HG02852 (cell line): Measurements from ENCODE around the gene SMIM41.

ENCODE experiments used
- ATAC-seq: cut with Tn5 transposase; IDR thresholded peaks from one replicate; pipeline ENCODE4 v1.9.1; 2021; ENCODE audit warnings: mild to moderate bottlenecking, moderate library complexity; ENCODE audit not compliant: unreplicated experiment

Gene SMIM41

GRCh38 chr12:52145228-52146088 lies 66.0 kb downstream of the SMIM41 start:
- ATAC-seq = no peak

DNA sequence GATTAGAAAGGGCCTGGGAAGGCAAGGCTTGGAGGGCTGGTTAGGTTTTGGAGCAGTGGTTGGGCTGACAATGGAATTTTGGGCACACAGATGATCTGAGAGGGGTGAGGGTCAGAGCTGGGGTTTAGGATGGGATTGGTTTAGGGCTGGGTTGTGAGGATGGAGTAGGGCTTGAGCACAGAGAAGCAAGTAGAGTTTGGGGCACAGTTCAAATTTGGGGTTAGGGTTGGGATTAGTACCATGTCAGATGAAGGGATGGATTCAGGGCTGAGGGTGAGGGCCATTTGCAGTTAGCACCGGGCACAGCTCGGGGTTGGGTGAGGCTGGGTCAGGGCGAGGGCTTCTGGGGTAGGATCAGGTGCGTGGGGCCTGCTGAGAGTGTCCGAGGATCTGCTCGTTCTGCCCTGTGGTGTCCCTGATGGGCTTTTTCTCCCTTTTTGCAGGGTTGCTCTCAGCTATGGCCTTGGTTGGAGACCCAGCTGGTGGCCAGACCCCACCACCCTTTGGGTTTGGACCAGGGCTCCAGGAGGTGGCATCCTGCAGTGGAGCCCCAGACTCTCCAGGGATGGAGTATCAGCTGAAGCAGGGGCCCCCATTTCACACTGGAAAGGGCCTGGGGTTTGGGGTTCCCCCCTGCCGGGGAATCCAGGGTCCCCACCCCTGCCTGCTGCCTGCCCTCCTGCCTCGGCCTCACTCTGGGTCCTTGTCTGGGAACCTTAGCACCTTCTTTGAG lies 66.8 kb downstream of the SMIM41 start:
- no peak for ATAC-seq

DNA sequence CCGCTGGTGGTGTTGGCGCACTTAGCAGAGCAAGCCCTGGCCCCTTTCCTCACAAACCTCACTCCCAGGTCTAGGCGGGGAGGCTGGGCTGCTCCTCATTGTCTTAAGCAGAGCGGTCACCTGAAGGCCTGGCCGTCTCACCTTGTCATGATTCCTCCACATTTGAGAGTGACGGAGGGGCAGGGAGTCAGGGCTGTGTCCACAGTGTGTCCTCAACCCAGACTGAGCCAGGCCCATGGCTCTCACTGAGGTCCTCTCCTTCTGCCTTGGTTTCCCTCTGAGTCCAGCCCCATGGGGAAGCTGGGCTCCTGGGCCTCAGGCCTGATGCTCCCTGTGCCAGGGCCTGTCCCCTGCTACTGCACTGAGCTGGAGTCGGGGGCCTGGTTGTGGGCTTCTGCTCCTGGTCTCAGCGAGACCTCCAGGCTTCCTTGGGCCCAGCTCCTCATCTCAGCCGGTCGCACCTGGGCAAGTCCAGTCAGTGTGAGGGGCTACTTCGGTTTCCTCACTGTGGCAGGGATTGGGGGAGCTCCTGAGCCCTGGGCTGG lies 67.4 kb downstream of the SMIM41 start:
- no peak for ATAC-seq

DNA sequence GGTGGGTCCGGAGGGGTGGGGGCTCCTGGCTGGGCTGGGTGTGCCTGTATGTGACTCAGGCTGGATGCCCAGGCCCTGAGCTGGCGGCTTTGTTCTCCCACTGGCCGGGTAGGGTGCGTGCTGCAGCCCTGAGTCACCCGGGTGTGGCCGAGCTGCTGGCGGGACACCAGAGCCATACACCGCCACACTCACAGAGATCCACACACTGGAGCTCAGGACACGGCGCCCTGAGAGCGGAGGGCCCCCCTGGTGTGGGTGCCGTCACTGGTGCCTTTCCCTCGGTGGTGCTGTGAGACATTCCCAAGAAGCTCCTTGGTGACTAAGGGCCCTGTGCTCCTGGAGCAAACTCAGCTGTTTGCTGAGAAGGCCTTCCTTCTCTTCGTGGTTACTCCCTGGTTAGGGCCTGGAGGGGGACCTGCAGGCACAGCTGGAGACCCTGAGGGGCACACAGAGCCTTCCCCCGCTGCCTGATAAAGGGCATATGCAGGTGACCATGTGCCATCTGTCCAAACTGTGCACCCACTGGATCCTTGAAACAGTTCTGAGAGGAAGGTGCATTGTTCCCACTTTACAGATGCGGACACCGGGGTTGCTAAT lies 68.0 kb downstream of the SMIM41 start:
- no peak for ATAC-seq

- no peak for ATAC-seq
Observed at GRCh38 chr12:52147964-52148463, 68.5 kb downstream of the SMIM41 start.

DNA sequence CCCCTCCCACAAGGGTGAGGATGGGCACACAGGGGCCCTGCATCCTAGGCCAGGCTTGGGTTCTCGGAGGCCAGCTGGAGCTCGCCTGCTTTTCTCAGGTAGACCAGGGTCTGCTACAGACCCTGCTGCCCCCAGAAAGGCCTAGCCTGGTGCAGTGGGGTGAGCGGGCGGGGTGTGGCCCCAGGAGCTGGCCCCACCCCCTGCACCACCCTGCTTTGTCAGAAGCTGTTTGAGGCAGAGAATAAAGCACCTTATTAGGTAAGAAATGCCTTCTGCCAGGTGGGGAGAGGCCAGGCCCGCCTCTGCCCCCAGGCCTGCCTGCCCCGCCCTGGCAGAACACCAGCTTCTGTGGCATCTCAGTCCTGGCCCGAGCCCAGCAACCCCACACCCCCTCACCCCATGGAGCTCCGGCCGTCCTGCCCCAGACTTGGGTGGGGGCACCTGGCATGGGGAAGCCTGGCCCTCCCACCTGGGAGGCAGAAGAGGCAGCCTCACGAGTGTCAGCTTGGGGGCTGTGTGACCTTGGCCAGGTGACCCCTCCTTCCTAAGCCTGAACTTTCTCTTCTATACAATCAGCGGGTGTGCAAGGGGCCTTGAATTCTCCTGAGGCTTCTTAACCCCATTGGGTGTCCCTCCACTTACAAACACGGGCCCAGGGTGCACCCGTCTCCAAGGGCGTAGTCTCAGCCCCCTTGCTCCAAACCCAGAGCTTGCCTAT lies 69.1 kb downstream of the SMIM41 start:
- ATAC-seq = no peak

- ATAC-seq = no peak
Observed at GRCh38 chr12:52149182-52149641, 69.7 kb downstream of the SMIM41 start.

DNA sequence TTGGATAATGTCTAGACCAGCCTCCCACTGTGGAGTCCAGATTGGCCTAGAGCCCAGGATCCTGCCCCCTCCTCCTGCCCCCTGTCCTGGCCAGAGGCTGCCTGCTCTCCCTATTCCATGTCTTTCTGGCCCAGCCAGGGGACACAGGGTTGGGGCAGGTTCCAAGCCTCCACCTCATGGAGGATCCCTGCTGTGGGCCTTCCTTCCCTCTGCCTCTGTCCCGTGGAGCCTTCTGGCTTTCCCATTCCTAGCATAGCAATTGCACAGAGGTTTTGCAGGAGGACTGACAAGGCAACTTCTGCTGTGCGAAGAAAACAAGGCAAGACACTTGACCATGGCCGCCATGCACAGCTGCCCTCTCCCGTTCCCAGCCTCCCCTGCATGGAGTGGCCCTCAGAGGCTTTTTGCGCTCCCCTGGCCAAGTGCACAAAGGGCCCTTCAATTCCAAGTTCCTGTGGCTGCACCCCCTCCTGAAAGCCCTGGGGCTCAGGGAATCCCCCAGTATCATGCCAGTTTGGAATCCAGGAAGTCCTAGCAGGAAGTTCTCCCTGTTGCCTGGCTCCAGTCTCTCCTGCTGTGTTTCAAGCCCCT lies 70.2 kb downstream of the SMIM41 start:
- no peak for ATAC-seq

DNA sequence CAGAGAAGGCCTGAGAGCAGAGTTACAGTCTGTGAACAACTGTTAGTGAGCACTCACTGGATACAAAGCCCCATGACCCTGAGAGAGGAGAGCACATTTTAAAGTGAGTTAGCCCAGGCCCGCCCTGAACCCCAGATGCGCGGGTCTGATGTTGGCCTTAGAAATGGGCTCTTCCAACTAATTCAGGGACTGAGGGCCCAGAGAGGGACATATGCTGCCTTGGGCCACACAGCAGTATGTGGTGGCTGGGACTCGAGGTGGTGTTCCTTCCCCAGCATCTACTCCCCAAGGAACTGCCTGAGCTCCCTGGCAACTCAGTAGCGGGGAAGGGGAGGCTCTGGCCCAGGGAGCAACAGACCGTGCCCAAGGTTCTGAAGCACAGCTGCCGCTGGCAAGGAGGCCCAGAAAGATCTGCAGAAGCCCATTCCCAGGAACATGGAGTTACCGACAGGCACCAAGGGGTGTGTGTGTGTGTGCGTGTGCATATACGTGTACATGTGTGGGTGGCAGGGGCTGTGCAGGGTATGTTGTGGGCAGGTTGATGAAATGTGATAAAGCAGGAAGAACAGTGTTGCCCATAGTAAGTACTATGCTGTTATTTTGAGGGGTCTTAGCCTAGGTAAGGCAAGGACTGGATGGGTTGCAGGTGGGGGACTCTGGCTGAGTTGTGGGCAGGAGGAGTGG lies 71.8 kb downstream of the SMIM41 start:
- no peak for ATAC-seq

DNA sequence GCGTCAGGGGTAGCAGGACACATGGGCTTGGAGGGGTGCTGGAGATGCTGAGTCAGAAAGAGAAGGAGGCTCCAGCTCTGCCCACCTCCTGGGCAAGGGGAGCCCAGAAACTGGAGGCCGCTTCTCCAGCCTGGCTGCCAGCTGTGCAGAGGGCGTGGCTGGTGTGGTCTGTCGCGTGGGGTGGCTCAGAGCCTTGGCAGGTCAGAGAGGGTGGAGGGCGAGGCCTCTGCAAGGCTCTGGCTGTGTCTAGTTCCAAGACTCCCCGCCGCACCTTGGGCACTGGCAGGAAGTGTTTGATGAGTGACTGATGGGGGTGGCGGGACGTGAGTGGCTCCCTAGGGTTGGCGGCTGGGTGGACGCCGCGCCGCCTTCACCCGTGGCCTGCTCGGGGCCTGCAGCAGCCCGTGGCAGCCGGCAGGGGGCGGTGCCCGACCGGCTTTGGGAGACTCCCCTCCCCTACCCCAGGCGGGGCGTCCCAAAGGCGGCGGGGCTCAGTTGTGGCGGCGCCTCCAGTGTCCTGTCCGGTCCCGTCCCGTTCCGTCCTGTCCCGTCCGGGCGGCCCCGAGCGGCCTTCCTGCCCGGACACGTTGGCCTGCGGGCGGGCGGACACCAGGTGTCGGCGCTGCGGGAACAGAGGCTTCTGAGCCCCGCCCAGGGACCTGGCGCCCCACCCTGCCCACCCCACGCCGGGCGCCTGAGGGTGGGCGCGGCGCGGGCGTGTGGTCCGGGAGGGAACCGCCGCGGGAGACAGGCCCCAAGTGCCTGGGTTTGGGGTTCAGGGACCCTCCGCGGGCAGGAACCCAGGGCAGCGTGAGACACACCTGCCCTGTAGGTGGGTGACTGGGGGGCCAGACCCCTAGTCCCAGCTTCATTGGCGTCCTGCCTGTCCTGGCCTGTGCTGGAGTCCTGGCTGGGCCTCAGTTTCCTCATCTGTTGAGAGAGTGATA lies 72.6 kb downstream of the SMIM41 start:
- ATAC-seq = no peak

DNA sequence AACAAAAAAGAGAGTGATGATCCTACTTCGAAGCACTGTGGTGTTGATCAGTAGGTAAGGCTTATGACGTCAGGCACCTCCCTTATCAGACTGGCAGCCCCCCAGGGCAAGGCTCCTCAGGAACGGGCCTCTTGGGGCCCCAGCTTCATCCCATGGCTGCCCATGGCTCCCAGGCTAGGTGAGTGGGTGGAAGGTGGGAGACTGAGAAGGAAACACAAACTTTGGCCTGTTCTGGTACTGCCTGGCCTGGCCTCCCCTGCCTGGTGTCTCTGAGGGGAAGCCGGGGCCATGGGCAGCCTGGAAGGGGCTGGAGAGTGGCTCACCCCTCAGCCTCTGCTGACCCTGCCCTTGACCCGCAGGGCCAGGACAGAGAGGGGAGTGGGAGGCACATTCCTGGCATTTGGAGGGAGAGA lies 73.4 kb downstream of the SMIM41 start:
- ATAC-seq = no peak

- no peak for ATAC-seq
Observed at GRCh38 chr12:52155048-52155868, 75.8 kb downstream of the SMIM41 start.

DNA sequence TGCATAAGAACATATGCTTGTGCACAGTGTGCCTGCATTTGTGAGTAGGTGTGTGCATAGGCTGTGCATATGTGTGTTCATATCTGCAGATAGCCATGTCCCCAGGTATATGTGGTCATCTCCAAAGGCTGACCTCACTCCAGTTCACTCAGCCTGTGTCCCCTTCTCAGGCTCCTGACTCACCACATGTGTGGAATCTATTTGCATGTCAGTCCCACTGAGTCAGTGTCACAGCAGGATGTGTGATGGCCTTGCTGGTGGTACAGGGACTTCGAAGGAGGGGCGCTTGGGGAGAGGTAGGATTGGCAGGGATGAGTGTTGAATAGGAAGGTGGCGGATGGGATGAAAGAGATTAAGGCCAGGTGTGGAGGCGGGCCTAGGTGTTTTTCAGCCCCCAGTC lies 76.8 kb downstream of the SMIM41 start:
- ATAC-seq = no peak

GRCh38 chr12:52156757-52157565 lies 77.5 kb downstream of the SMIM41 start:
- ATAC-seq = no peak

DNA sequence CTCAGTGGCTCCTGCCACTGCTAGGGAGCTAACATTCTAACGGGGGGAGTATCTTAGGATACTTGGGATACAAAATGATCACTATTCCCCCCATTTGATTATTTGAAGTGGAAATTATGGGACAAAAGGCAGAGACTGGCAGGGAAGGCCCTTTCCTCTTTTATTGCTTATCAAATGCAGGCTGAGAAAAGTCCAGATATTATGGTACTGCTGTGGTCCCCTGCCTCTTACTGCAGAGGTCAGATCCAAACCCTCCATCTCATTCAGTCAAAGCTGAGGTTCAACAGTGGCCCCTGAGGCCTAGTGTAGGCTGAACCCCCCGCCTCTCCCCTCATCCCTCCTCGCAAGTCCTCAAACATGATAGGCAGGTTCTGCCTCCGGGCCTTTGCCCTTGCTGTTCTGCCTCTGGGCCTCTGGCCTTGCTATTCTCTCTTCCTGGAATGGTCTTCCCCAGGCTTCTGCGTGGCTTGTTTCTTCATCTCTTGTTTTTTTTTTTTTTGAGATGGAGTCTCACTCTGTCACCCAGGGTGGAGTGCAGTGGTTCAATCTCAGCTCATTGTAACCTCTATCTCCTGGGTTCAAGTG lies 78.2 kb downstream of the SMIM41 start:
- ATAC-seq = no peak
